Activated naive CD4-positive, alpha-beta T cell treated with anti-CD3 and anti-CD28 coated beads for 36 hours (primary cell): ENCODE data around the gene ITGB5. TPM values are rescaled to one million over a fixed set of nuclear protein-coding genes. Genes with fewer than 3 reads are reported as not detected.

Experiments
- CTCF ChIA-PET: fragments of 350-600 bp; sonication (Branson Sonifier 250); formaldehyde crosslinking; loops from one replicate; lab custom pipeline; 2021; ENCODE audit warnings: antibody characterized with exemption; lab: Charles Lee
- DNase-seq: peaks from one replicate; pipeline ENCODE4 v3.0.0-alpha.2; 2020
- H3K27ac Mint-ChIP-seq: one replicate; pipeline ENCODE4 v1.8.0; 2021; ENCODE audit warnings: mild to moderate bottlenecking, mixed read lengths
- H3K27me3 Mint-ChIP-seq: one replicate; pipeline ENCODE4 v1.8.0; 2021; ENCODE audit warnings: low read depth, mixed read lengths
- H3K36me3 Mint-ChIP-seq: one replicate; pipeline ENCODE4 v1.8.0; 2021; ENCODE audit warnings: low read depth, mixed read lengths
- H3K4me1 Mint-ChIP-seq: one replicate; pipeline ENCODE4 v1.8.0; 2021; ENCODE audit warnings: low read depth, mixed read lengths
- H3K4me3 Mint-ChIP-seq: one replicate; pipeline ENCODE4 v1.8.0; 2021; ENCODE audit warnings: mild to moderate bottlenecking, moderate library complexity, mixed read lengths
- H3K9me3 Mint-ChIP-seq: one replicate; pipeline ENCODE4 v1.8.0; 2021; ENCODE audit warnings: mixed read lengths
- intact Hi-C: fragments of 100-400 bp; cut with micrococcal nuclease; formaldehyde crosslinking; loops from one replicate; pipeline ENCODE4 v1.15.1; 2023
- total RNA-seq, 2 experiments: library from RNA; stranded (reverse); gene quantifications; one replicate each; pipeline ENCODE4 v1.2.3, GENCODE V29; 2021

The ITGB5 gene
- total RNA-seq, 2 experiments from 2014 or later, result 0.31 to 0.59 TPM

DNA sequence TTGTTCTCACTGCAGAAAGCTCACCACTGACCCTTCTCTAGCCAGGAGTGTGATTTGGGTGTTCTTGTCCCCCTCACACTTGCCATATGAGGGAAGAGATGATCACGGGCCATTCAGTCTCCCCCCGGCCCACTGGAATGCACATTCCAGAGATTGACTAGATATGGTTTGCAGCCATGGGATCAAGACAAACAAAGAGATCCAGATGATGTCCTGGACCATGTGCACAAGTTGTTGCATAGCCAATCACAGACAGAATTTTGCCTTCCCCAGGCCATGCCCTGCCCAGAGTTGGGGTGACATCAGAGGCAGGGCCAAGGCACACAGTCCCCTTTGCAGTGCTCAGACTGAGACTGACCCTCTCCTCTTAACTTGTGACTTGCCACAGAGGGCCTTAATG lies 32.6 kb upstream of the ITGB5 start:
- Mint-ChIP-seq H3K36me3 (no peaks in the 10 kb centered on the region), H3K9me3 (no peaks in the 10 kb centered on the region), H3K27ac (no peak overlapping the region), H3K27me3 (no peaks in the 10 kb centered on the region), H3K4me3 (no peak overlapping the region), H3K4me1 (no peaks in the 10 kb centered on the region)
- CTCF ChIA-PET, result interaction anchor here (2.3 kb wide), 1 partner anchor 19 kb away, joined by 6 read pairs; no protein-coding TSS in a partner anchor
- DNase-seq, result no peak
- intact Hi-C loops, result no loop called here

- no peaks in the 10 kb centered on the region for H3K4me1 Mint-ChIP-seq
- H3K9me3 Mint-ChIP-seq, result no peaks in the 10 kb centered on the region
- no peak for DNase-seq
- H3K27ac Mint-ChIP-seq, result no peak overlapping the region
- intact Hi-C loops, result no loop called here
- H3K4me3 Mint-ChIP-seq, result no peak overlapping the region
- CTCF ChIA-PET, result interaction anchor here (0.7 to 2.3 kb wide), 5 partner anchors 10 to 665 kb away, joined by 3 to 6 read pairs (median 3); no protein-coding TSS in a partner anchor
- no peaks in the 10 kb centered on the region for H3K36me3 Mint-ChIP-seq
- no peaks in the 10 kb centered on the region for H3K27me3 Mint-ChIP-seq
Measured at GRCh38 chr3:124918524-124918923, 31.4 kb upstream of the ITGB5 start.

DNA sequence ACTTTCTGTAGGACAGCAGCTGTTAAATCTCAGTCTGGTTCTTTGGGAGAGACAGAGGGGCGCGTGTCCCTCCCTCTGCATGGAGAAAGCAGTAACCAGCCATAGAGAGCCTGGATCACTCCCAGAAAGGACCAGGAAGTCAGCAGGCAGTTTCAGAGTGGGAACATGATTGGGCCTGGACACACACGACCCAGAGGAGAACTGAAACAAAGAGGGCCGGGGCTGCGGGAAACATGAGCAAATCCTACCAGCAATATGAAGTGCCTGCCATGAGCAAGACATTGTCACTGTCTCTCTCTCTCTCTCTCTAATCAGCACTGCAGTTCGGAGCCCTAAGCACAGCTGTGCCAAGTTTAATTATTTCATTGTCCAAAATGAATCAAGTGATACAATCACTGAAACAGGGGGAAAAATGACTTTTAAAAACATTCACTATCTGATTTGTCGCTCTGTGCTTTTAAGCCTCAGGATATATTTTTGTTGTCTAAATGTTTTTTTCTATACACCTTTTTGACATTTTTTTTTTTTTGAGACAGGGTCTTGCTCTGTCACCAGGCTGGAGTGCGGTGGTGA lies 29.8 kb upstream of the ITGB5 start:
- DNase-seq, result no peak
- Mint-ChIP-seq H3K4me1 (no peaks in the 10 kb centered on the region), H3K27me3 (no peaks in the 10 kb centered on the region), H3K4me3 (no peak overlapping the region), H3K27ac (no peak overlapping the region), H3K36me3 (no peaks in the 10 kb centered on the region), H3K9me3 (no peaks in the 10 kb centered on the region)
- intact Hi-C loops, result no loop called here
- CTCF ChIA-PET, result no interaction called here

- no peaks in the 10 kb centered on the region for H3K4me1 Mint-ChIP-seq
- H3K27me3 Mint-ChIP-seq, result no peaks in the 10 kb centered on the region
- no peaks in the 10 kb centered on the region for H3K9me3 Mint-ChIP-seq
- H3K27ac Mint-ChIP-seq, result no peak overlapping the region
- CTCF ChIA-PET, result interaction anchor here (1.9 kb wide), 1 partner anchor 9 kb away, joined by 5 read pairs; no protein-coding TSS in a partner anchor
- DNase-seq, result no peak
- intact Hi-C loops, result no loop called here
- no peak overlapping the region for H3K4me3 Mint-ChIP-seq
- no peaks in the 10 kb centered on the region for H3K36me3 Mint-ChIP-seq
Measured at GRCh38 chr3:124915254-124915653, 28.1 kb upstream of the ITGB5 start.

DNA sequence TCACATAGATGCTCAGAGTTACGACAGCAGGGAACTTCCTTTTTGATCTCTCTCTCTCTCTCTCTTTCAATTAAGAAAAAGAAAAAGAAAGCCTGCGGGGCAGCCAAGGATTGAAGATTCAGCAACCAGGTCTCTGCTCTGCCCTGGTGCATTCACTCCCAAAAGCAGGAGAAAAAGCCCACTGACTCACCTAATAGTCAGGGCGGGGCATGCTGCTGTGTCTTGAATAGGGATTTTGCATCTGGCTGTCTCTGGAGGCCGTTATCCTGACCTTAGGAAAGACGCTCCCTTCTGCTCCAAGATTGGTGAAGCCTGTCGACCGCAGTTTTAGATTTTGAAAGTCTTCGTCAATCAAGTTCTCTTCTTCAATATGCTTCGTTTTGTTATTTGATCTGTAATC lies 20.8 kb upstream of the ITGB5 start:
- Mint-ChIP-seq H3K27me3 (peaks cover 5% of the 10 kb centered on the region), H3K4me3 (no peak overlapping the region), H3K4me1 (no peaks in the 10 kb centered on the region), H3K9me3 (no peaks in the 10 kb centered on the region), H3K27ac (no peak overlapping the region), H3K36me3 (no peaks in the 10 kb centered on the region)
- CTCF ChIA-PET, result interaction anchor here (0.7 to 7.7 kb wide), 2 partner anchors 12 to 147 kb away, joined by 3 to 156 read pairs; no protein-coding TSS in a partner anchor
- no peak for DNase-seq
- intact Hi-C loops, result no loop called here

GRCh38 chr3:124904835-124905492 lies 17.8 kb upstream of the ITGB5 start:
- H3K9me3 Mint-ChIP-seq, result no peaks in the 10 kb centered on the region
- CTCF ChIA-PET, result interaction anchor here (1.1 to 7.7 kb wide), 3 partner anchors 27 to 144 kb away, joined by 3 to 156 read pairs (median 3); no protein-coding TSS in a partner anchor
- intact Hi-C loops, result no loop called here
- H3K4me1 Mint-ChIP-seq, result peaks cover 4% of the 10 kb centered on the region
- peaks cover 5% of the 10 kb centered on the region for H3K27me3 Mint-ChIP-seq
- no peak for DNase-seq
- no peaks in the 10 kb centered on the region for H3K36me3 Mint-ChIP-seq
- no peak overlapping the region for H3K27ac Mint-ChIP-seq
- H3K4me3 Mint-ChIP-seq, result no peak overlapping the region

DNA sequence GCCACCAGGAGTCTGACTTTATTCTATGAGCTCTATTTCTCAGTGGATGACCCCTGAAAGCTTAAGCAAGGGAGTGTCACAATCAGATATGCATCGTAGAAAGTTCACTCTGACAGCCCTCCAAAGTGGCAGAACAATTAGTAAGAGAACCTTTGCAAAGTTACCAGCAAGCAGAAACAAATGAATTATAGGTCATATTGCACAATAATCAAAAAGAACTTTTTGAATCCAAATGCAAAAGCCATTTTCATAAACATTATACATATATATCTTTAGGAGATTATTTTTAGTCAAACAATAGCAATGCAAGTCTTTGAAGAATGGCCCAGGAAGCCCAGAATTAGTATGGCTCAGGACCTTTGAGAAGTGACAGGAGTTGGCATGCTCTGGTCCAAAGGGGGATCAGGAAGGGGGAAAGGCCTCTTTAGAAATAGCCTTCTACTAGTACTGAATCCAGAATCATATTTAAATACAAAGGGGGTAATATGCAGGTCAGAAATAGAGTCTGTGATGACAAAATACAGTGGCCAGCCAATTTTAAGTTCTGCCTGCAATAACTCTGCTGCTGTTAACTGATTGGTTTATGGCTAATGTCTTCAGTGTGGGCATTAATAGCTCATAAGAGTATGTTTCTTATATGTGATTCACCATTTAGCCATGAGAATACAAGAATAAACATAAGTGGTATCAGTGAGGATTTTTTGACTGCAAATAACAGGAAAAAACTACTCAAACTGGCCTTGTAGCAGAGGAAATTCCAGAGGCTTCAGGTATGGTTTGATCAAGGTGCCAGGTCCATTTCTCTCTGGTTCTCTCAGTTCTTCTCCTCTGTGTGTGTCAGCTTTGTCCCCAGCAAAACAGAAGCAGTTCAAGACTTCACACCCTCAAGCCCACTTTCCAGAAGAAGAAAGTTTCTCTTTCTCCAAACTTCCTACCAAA lies 17.0 kb upstream of the ITGB5 start:
- Mint-ChIP-seq H3K27ac (no peak overlapping the region), H3K9me3 (no peaks in the 10 kb centered on the region), H3K4me1 (peaks cover 4% of the 10 kb centered on the region), H3K4me3 (no peak overlapping the region), H3K27me3 (peaks cover 5% of the 10 kb centered on the region), H3K36me3 (no peaks in the 10 kb centered on the region)
- CTCF ChIA-PET, result interaction anchor here (0.6 to 7.7 kb wide), 5 partner anchors 15 to 143 kb away, joined by 3 to 156 read pairs (median 3); no protein-coding TSS in a partner anchor
- DNase-seq, result no peak
- intact Hi-C loops, result no loop called here

DNA sequence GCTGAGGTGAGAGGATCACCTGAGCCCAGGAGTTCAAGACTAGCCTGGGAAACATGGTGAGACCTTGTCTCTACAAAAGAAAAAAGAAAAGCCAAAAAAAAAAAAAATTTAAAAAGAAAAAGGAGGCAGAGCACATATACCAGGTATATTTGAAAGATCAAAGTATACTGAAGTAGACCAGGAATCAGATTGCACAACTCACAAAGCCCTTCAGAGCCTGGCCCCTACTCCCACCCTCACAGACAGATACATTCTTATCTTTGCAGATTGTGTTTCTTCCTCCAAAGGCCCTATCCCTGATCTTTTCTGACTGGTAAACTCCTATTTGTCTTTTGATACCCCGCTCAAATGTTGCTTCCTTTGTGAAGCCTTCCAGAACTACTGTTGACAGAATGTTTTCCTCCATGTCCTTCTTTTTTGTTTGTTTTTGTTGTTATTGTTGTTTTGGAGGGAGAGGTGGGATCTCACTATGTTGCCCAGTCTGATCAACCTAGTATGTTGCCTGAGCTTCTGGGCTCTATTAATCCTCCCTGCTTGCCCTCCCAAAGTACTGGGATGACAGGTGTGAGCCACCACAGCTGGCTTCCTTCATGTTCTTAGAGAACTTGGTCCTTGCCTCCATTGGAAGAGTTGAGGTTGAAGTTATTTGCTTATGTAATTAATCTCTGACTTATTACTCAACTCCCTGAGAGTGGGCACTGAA lies 9.8 kb upstream of the ITGB5 start:
- Mint-ChIP-seq H3K4me3 (no peak overlapping the region), H3K36me3 (no peaks in the 10 kb centered on the region), H3K9me3 (no peaks in the 10 kb centered on the region), H3K27ac (no peak overlapping the region), H3K27me3 (no peaks in the 10 kb centered on the region), H3K4me1 (peaks cover 4% of the 10 kb centered on the region)
- intact Hi-C loops, result no loop called here
- CTCF ChIA-PET, result interaction anchor here (6.1 kb wide), 1 partner anchor 136 kb away, joined by 29 read pairs; no protein-coding TSS in a partner anchor
- DNase-seq, result no peak

- DNase-seq, result no peak
- CTCF ChIA-PET, result interaction anchor here (0.6 to 6.1 kb wide), 2 partner anchors 12 to 135 kb away, joined by 3 to 29 read pairs; no protein-coding TSS in a partner anchor
- Mint-ChIP-seq H3K9me3 (no peaks in the 10 kb centered on the region), H3K4me1 (peaks cover 1% of the 10 kb centered on the region), H3K27ac (no peak overlapping the region), H3K36me3 (no peaks in the 10 kb centered on the region), H3K27me3 (peaks cover 1% of the 10 kb centered on the region), H3K4me3 (no peak overlapping the region)
- intact Hi-C loops, result no loop called here
Measured at GRCh38 chr3:124895756-124896155, 8.6 kb upstream of the ITGB5 start.

DNA sequence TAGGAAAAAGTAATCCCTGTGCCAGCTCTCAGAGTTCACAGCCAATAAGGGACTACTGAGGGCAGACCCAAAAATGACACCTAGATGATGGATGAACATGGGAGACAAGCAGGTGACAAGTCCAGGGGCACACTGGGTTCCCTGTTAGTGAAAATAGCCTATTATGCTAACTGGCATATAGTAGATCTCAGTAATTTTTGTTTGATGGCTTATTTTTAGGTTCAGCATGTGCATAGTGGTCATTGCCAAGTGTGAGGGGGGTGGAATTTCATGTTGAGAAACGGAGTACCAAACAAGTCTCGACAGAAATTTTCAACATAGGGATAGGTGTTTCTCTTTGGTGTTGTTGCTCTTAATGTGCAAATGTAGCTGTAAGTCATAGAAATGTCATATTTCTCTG lies 6.4 kb upstream of the ITGB5 start:
- H3K4me3 Mint-ChIP-seq, result no peak overlapping the region
- CTCF ChIA-PET, result no interaction called here
- DNase-seq, result no peak
- no peaks in the 10 kb centered on the region for H3K4me1 Mint-ChIP-seq
- H3K9me3 Mint-ChIP-seq, result no peaks in the 10 kb centered on the region
- intact Hi-C loops, result no loop called here
- H3K27me3 Mint-ChIP-seq, result peaks cover 9% of the 10 kb centered on the region
- no peak overlapping the region for H3K27ac Mint-ChIP-seq
- no peaks in the 10 kb centered on the region for H3K36me3 Mint-ChIP-seq

DNA sequence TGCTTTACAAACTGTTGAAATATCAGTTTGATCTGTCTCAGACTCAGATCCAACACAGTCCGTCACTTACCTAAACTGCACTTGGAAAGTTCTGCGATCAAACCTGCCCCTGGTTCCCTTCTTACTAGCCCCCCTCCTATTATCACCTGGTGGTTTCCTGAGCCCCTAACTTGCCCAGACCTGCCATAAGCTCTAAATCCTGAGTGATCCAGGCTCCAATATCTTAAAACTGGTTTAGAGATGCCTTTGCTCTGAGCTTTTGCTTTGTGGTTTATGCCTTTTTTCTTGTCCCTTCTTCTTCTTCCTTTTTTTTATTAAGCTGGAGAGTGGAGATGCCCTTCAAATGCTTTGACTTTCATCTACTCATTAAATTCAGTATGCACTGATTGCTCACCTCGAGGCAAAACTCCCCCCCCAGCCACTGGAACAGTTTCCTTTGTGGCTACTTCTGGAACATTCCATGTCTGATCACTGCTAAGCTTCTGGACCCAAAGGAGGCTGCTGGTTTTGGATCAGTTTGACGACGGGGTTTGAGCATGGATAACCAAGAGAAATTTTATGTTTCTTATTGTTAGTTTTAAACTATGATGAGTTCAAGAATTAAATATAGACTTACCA lies 3.5 kb upstream of the ITGB5 start:
- H3K36me3 Mint-ChIP-seq, result no peaks in the 10 kb centered on the region
- peaks cover 24% of the 10 kb centered on the region for H3K27me3 Mint-ChIP-seq
- H3K4me3 Mint-ChIP-seq, result no peak overlapping the region
- intact Hi-C loops, result no loop called here
- CTCF ChIA-PET, result interaction anchor here (0.6 to 1.5 kb wide), 3 partner anchors 11 to 325 kb away, joined by 3 to 7 read pairs (median 4); no protein-coding TSS in a partner anchor
- H3K9me3 Mint-ChIP-seq, result no peaks in the 10 kb centered on the region
- no peak overlapping the region for H3K27ac Mint-ChIP-seq
- no peaks in the 10 kb centered on the region for H3K4me1 Mint-ChIP-seq
- DNase-seq, result no peak
